ENCODE results near the gene SMG1.
"Not testable (repeated sequence)": the region's sequence is repeated elsewhere in the genome, so short reads cannot be mapped to it uniquely, and the experiment has no call there.

The SMG1 gene

DNA sequence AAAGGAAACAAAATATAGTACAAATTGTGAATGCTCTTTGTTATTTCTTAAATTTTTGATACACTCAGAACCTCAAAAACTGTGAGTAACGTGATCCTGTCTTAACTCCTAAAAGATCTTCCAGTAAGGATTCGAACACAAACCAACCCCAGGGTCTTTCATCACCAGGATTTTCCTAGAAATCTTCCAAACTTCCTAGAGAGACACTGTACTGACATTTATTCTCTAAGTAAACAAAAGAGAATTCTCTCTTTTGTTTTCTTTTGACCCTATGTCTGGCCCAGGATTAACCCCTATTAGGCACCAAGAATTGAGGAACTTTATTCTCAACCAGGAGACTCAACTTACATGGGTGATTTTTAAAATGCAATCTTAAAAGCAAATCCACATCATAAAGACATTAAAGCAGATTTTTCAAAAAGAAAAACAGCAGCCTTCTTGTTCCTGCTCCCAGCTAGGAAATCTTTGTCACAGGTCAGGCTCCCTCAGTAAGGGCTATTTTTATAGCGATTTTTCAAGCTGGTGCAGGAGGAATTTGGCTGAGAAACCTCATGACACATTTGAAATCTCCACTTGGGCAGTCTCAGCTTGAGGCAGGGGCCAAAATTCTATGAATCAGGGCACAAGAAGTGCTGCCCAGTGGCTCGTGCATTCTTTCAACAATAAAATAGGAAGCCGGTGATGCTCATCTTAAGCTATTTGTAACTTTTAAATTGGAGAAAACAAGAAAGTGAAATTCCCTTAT is 6.2 kb upstream of the SMG1 start:
- no peak overlapping the region for H3K4me3 ChIP-seq (ENCODE audit: low read depth, low read length)
- H3K9ac ChIP-seq (ENCODE audit: low read length), result no peak overlapping the region
- no peaks in the 10 kb centered on the region for H3K36me3 ChIP-seq (ENCODE audit: control insufficient read depth, insufficient read depth, low read length)
- H3K27ac ChIP-seq (ENCODE audit: low read depth, low read length), result no peak overlapping the region
- no peaks in the 10 kb centered on the region; the same call in none of the 2 replicates for H3K4me1 ChIP-seq (ENCODE audit: control insufficient read depth, insufficient read depth, low read length)
- no peaks in the 10 kb centered on the region for H3K9me3 ChIP-seq (ENCODE audit: control insufficient read depth, insufficient read depth, low read depth, low read length)
- no peaks in the 10 kb centered on the region for H3K27me3 ChIP-seq (ENCODE audit: control insufficient read depth, insufficient read depth, low read length)

DNA sequence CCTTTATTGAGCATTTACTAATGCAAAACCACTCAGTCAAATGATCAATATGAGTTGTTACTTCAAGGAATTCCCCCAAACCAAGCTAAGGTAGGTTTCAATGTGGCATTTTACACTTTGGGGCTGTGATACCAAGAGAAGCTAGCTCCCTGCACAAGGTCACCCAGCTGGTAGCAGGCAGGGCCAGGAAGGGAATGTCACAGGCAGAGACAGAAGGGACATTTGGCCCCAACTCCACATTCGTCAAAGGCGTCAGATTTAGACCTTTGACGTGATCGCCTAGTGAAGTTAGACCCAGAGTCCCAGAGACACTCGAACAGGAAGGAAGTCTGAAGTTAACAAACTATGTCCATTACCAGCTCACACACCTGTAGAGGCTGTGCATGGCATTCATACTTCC is 5.5 kb upstream of the SMG1 start:
- no peaks in the 10 kb centered on the region; the same call in none of the 2 replicates for H3K4me1 ChIP-seq (ENCODE audit: control insufficient read depth, insufficient read depth, low read length)
- no peaks in the 10 kb centered on the region for H3K36me3 ChIP-seq (ENCODE audit: control insufficient read depth, insufficient read depth, low read length)
- H3K4me3 ChIP-seq (ENCODE audit: low read depth, low read length), result no peak overlapping the region
- H3K27ac ChIP-seq (ENCODE audit: low read depth, low read length), result no peak overlapping the region
- no peaks in the 10 kb centered on the region for H3K9me3 ChIP-seq (ENCODE audit: control insufficient read depth, insufficient read depth, low read depth, low read length)
- H3K27me3 ChIP-seq (ENCODE audit: control insufficient read depth, insufficient read depth, low read length), result no peaks in the 10 kb centered on the region
- no peak overlapping the region for H3K9ac ChIP-seq (ENCODE audit: low read length)

DNA sequence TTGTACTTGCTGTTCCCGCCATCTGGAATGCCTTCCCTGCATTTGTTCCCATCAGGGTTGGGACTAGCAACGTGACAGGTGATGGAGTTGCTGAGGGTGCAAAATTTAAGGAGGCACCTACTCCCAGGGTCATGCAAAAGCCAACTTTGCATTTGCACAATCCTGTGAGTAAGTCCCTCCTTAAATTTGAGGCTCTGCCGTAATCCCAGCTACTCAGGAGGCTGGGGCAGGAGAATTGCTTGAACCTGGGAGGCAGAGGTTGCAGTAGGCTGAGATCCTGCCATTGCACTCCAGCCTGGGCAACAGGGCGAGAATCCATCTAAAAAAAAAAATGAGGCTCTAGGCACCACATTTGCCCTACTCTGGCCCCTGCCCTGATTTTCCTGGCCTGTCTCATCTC is 3.9 kb upstream of the SMG1 start:
- H3K9ac ChIP-seq (ENCODE audit: low read length), result not testable (repeated sequence)

DNA sequence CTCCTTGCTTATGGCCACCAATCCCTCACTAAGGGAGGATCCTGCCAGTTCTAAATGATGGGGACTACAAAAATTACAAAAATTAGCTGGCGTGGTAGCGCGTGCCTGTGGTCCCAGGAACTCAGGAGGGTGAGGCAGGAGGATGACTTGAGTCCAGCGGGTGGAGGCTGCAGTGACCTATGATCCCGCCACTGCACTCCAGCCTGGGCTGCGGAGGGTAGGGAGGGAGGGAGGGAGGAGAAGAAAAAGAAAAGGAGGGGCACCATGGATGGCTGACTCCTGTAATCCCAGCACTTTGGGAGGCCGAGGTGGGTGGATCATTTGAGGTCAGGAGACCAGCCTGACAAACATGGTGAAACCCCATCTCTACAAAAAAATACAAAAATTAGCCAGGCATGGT is 1.9 kb upstream of the SMG1 start:
- H3K4me3 ChIP-seq (ENCODE audit: low read depth, low read length); H3K27ac ChIP-seq (ENCODE audit: low read depth, low read length); H3K9me3 ChIP-seq (ENCODE audit: control insufficient read depth, insufficient read depth, low read depth, low read length); H3K4me1 ChIP-seq (ENCODE audit: control insufficient read depth, insufficient read depth, low read length); H3K36me3 ChIP-seq (ENCODE audit: control insufficient read depth, insufficient read depth, low read length); H3K9ac ChIP-seq (ENCODE audit: low read length); H3K27me3 ChIP-seq (ENCODE audit: control insufficient read depth, insufficient read depth, low read length): not testable (repeated sequence)

More for the DNA sequence above, 3.9 kb upstream of the SMG1 start:
- H3K36me3 ChIP-seq (ENCODE audit: control insufficient read depth, insufficient read depth, low read length); H3K4me3 ChIP-seq (ENCODE audit: low read depth, low read length); H3K27ac ChIP-seq (ENCODE audit: low read depth, low read length); H3K4me1 ChIP-seq (ENCODE audit: control insufficient read depth, insufficient read depth, low read length); H3K9me3 ChIP-seq (ENCODE audit: control insufficient read depth, insufficient read depth, low read depth, low read length); H3K27me3 ChIP-seq (ENCODE audit: control insufficient read depth, insufficient read depth, low read length): not testable (repeated sequence)

- H3K9me3 ChIP-seq (ENCODE audit: control insufficient read depth, insufficient read depth, low read depth, low read length); H3K36me3 ChIP-seq (ENCODE audit: control insufficient read depth, insufficient read depth, low read length); H3K27me3 ChIP-seq (ENCODE audit: control insufficient read depth, insufficient read depth, low read length); H3K4me1 ChIP-seq (ENCODE audit: control insufficient read depth, insufficient read depth, low read length): not testable (repeated sequence)
- Histone ChIP-seq H3K27ac (ENCODE audit: low read depth, low read length) (peak overlapping the region; percentile 85), H3K4me3 (ENCODE audit: low read depth, low read length) (peak overlapping the region; percentile 84), H3K9ac (ENCODE audit: low read length) (peak overlapping the region; percentile 91)
Observed at GRCh38 chr16:18925215-18925985, 808 bp downstream of the SMG1 start.

- H3K4me1 ChIP-seq (ENCODE audit: control insufficient read depth, insufficient read depth, low read length); H3K9me3 ChIP-seq (ENCODE audit: control insufficient read depth, insufficient read depth, low read depth, low read length); H3K27ac ChIP-seq (ENCODE audit: low read depth, low read length); H3K27me3 ChIP-seq (ENCODE audit: control insufficient read depth, insufficient read depth, low read length); H3K9ac ChIP-seq (ENCODE audit: low read length); H3K36me3 ChIP-seq (ENCODE audit: control insufficient read depth, insufficient read depth, low read length): not testable (repeated sequence)
- peak overlapping the region; percentile 84 for H3K4me3 ChIP-seq (ENCODE audit: low read depth, low read length)
Observed at GRCh38 chr16:18923935-18924334, 2.3 kb downstream of the SMG1 start.

GRCh38 chr16:18923124-18923523 is 3.1 kb downstream of the SMG1 start:
- not testable (repeated sequence) for H3K4me1 ChIP-seq (ENCODE audit: control insufficient read depth, insufficient read depth, low read length); H3K9me3 ChIP-seq (ENCODE audit: control insufficient read depth, insufficient read depth, low read depth, low read length); H3K27ac ChIP-seq (ENCODE audit: low read depth, low read length); H3K4me3 ChIP-seq (ENCODE audit: low read depth, low read length); H3K27me3 ChIP-seq (ENCODE audit: control insufficient read depth, insufficient read depth, low read length); H3K36me3 ChIP-seq (ENCODE audit: control insufficient read depth, insufficient read depth, low read length); H3K9ac ChIP-seq (ENCODE audit: low read length)

DNA sequence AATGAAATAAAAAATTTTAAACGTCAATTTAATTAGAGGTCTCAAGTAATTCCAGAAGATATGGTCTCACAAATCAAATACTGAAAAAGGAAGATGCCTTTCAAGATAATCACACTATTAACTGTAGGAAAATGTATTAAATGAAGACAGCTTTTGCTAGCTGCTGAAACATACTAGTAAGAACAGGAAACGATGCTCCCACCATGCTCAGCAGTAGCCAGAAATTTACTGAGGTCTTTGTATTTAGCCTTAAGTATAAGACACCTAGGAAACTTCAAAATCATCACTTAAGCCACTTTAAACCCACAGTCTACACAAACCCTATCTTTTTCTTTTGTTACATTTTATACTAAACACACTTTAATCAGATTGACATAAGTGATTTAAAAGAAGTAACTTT is 16.6 kb downstream of the SMG1 start:
- not testable (repeated sequence) for H3K9me3 ChIP-seq (ENCODE audit: control insufficient read depth, insufficient read depth, low read depth, low read length); H3K9ac ChIP-seq (ENCODE audit: low read length); H3K27me3 ChIP-seq (ENCODE audit: control insufficient read depth, insufficient read depth, low read length); H3K36me3 ChIP-seq (ENCODE audit: control insufficient read depth, insufficient read depth, low read length); H3K27ac ChIP-seq (ENCODE audit: low read depth, low read length); H3K4me1 ChIP-seq (ENCODE audit: control insufficient read depth, insufficient read depth, low read length); H3K4me3 ChIP-seq (ENCODE audit: low read depth, low read length)

GRCh38 chr16:18908716-18909115 is 17.5 kb downstream of the SMG1 start:
- H3K9me3 ChIP-seq (ENCODE audit: control insufficient read depth, insufficient read depth, low read depth, low read length); H3K4me1 ChIP-seq (ENCODE audit: control insufficient read depth, insufficient read depth, low read length); H3K36me3 ChIP-seq (ENCODE audit: control insufficient read depth, insufficient read depth, low read length); H3K27ac ChIP-seq (ENCODE audit: low read depth, low read length); H3K27me3 ChIP-seq (ENCODE audit: control insufficient read depth, insufficient read depth, low read length); H3K4me3 ChIP-seq (ENCODE audit: low read depth, low read length); H3K9ac ChIP-seq (ENCODE audit: low read length): not testable (repeated sequence)

DNA sequence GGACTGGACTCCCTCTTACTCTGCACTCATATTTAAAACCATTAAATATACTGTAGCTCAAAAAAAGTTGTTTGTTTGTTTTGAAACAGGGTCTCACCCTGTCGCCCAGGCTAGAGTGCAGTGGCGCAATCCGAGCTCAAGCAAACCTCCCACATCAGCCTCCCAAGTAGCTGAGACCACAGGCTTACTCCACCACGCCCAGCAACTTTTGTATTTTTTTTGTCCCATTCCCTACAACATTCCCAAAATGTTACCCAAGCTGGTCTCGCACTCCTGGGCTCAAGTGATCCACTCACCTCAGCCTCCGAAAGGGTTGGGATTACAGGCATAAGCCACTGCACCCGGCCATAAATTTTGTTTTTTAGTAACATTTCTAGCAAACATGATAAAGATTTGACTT is 23.4 kb downstream of the SMG1 start:
- not testable (repeated sequence) for H3K27me3 ChIP-seq (ENCODE audit: control insufficient read depth, insufficient read depth, low read length); H3K27ac ChIP-seq (ENCODE audit: low read depth, low read length); H3K4me3 ChIP-seq (ENCODE audit: low read depth, low read length); H3K9me3 ChIP-seq (ENCODE audit: control insufficient read depth, insufficient read depth, low read depth, low read length); H3K36me3 ChIP-seq (ENCODE audit: control insufficient read depth, insufficient read depth, low read length); H3K4me1 ChIP-seq (ENCODE audit: control insufficient read depth, insufficient read depth, low read length); H3K9ac ChIP-seq (ENCODE audit: low read length)

GRCh38 chr16:18902044-18902443 is 24.2 kb downstream of the SMG1 start:
- H3K27me3 ChIP-seq (ENCODE audit: control insufficient read depth, insufficient read depth, low read length); H3K9ac ChIP-seq (ENCODE audit: low read length); H3K9me3 ChIP-seq (ENCODE audit: control insufficient read depth, insufficient read depth, low read depth, low read length); H3K36me3 ChIP-seq (ENCODE audit: control insufficient read depth, insufficient read depth, low read length); H3K4me3 ChIP-seq (ENCODE audit: low read depth, low read length); H3K4me1 ChIP-seq (ENCODE audit: control insufficient read depth, insufficient read depth, low read length); H3K27ac ChIP-seq (ENCODE audit: low read depth, low read length): not testable (repeated sequence)

All from HUES6 (cell line).